CD4-positive, alpha-beta T cell (primary cell): ENCODE measurements around the gene CSPG4. TPM values are rescaled to one million over a fixed set of nuclear protein-coding genes. Genes with fewer than 3 reads are reported as not detected.
A peak's percentile ranks its signal among the peaks of the same experiment; 100 is the strongest.

ENCODE experiments used
- ATAC-seq: fragments of 200-7000 bp; cut with Tn5 transposase; one replicate; pipeline ENCODE4 v1.10.0; 2022; ENCODE audit warnings: mild to moderate bottlenecking; ENCODE audit not compliant: poor library complexity
- CTCF ChIA-PET: fragments of 350-600 bp; sonication (Branson Sonifier 250); formaldehyde crosslinking; loops from one replicate; lab custom pipeline; 2021; ENCODE audit warnings: antibody characterized with exemption, inconsistent platforms; lab: Charles Lee
- POLR2A ChIA-PET: fragments of 350-600 bp; sonication (Branson Sonifier 250); formaldehyde crosslinking; loops from one replicate; lab custom pipeline; 2021; ENCODE audit warnings: antibody characterized with exemption, inconsistent platforms; lab: Charles Lee
- DNase-seq, 14 experiments: peaks; one replicate each; pipeline ENCODE4 v3.0.0-alpha.2; 2013 to 2020; ENCODE audit warnings: mixed read lengths in 2 of 14
- H3K27ac ChIP-seq, 2 donors: one replicate each; pipeline versions ENCODE4 v1.5.1 to v1.7.0; 2013; ENCODE audit warnings: low read length in 2 of 2, low read depth in 1 of 2, mild to moderate bottlenecking in 1 of 2
- H3K27me3 ChIP-seq, 2 experiments: 1 replicate in 1 of 2; 2 replicates in 1 of 2; pipeline versions ENCODE4 v1.6.1 to v1.7.0; 2013; ENCODE audit warnings: low read length in 2 of 2, control low read depth in 1 of 2, mild to moderate bottlenecking in 1 of 2, moderate library complexity in 1 of 2; ENCODE audit not compliant: insufficient read depth in 2 of 2, control insufficient read depth in 1 of 2
- H3K36me3 ChIP-seq: one replicate; pipeline ENCODE4 v1.6.1; 2013; ENCODE audit warnings: low read length, control low read depth; ENCODE audit not compliant: insufficient read depth
- H3K4me1 ChIP-seq: one replicate; pipeline ENCODE4 v1.6.1; 2013; ENCODE audit warnings: low read length, control low read depth; ENCODE audit not compliant: insufficient read depth
- H3K4me3 ChIP-seq: one replicate; pipeline ENCODE4 v1.5.1; 2013; ENCODE audit warnings: mild to moderate bottlenecking, low read length, moderate library complexity
- H3K9me3 ChIP-seq, 2 experiments: 1 replicate in 1 of 2; 2 replicates in 1 of 2; pipeline versions ENCODE4 v1.6.1 to v1.7.0; 2013; ENCODE audit warnings: low read length in 2 of 2, mild to moderate bottlenecking in 2 of 2, control low read depth in 1 of 2, moderate library complexity in 1 of 2; ENCODE audit not compliant: control insufficient read depth in 1 of 2, insufficient read depth in 1 of 2
- H3K27ac Mint-ChIP-seq: one replicate; pipeline ENCODE4 v1.8.0; 2020; ENCODE audit warnings: mixed read lengths
- H3K27me3 Mint-ChIP-seq: one replicate; pipeline ENCODE4 v1.8.0; 2021; ENCODE audit warnings: mixed read lengths
- H3K36me3 Mint-ChIP-seq: one replicate; pipeline ENCODE4 v1.8.0; 2021; ENCODE audit warnings: low read depth, mixed read lengths
- H3K4me1 Mint-ChIP-seq: one replicate; pipeline ENCODE4 v1.8.0; 2021; ENCODE audit warnings: low read depth, mixed read lengths
- H3K4me3 Mint-ChIP-seq: one replicate; pipeline ENCODE4 v1.8.0; 2020; ENCODE audit warnings: mild to moderate bottlenecking, mixed read lengths
- H3K9me3 Mint-ChIP-seq: one replicate; pipeline ENCODE4 v1.8.0; 2020; ENCODE audit warnings: mixed read lengths
- intact Hi-C, 2 experiments: fragments of 100-400 bp; cut with DNase I in 1 of 2; cut with micrococcal nuclease in 1 of 2; formaldehyde crosslinking; loops; one replicate each; pipeline versions ENCODE4 v1.15.1 to v1.9.0; 2023 to 2025; cut with DNase I, micrococcal nuclease
- total RNA-seq, 174 experiments: library from RNA in 2 of 174; stranded (reverse) in 2 of 174; gene quantifications; one replicate each; pipeline ENCODE4 v1.2.3 and lab custom pipeline; 2021 to 2026
- TF ChIP-seq, protein P1 (sequence below): fragments of 200-600 bp; IDR thresholded peaks from one replicate; pipeline ENCODE4 v1.8.0; 2022; ENCODE audit warnings: antibody characterized with exemption, mild to moderate bottlenecking

Gene CSPG4
- total RNA-seq, 2 experiments from 2014 or later: not detected

GRCh38 chr15:75723171-75723846 is 10.7 kb upstream of the CSPG4 start:
- Histone ChIP-seq H3K9me3 (no peaks in the 10 kb centered on the region), H3K27me3 (no peaks in the 10 kb centered on the region), H3K4me3 (no peak overlapping the region), H3K36me3 (no peaks in the 10 kb centered on the region), H3K4me1 (peaks cover 7% of the 10 kb centered on the region), H3K27ac (no peak overlapping the region)
- ATAC-seq (no peak), DNase-seq (peak in 1 of 14 experiments; percentile 4)
- Mint-ChIP-seq H3K4me3 (no peak overlapping the region), H3K9me3 (no peaks in the 10 kb centered on the region), H3K27me3 (peaks cover 6% of the 10 kb centered on the region), H3K36me3 (no peaks in the 10 kb centered on the region), H3K27ac (no peak overlapping the region), H3K4me1 (no peaks in the 10 kb centered on the region)
- intact Hi-C loops: loop anchor here in 1 of 2 experiments (10.0 kb wide), 1 partner anchor 331 kb away; the partner anchor contains the start of gene TMEM266
- ChIA-PET CTCF (interaction anchor here (1.1 kb wide), 1 partner anchor 78 kb away, joined by 3 read pairs; no protein-coding TSS in a partner anchor), POLR2A (no interaction called here)
- TF ChIP-seq, protein P1, sequence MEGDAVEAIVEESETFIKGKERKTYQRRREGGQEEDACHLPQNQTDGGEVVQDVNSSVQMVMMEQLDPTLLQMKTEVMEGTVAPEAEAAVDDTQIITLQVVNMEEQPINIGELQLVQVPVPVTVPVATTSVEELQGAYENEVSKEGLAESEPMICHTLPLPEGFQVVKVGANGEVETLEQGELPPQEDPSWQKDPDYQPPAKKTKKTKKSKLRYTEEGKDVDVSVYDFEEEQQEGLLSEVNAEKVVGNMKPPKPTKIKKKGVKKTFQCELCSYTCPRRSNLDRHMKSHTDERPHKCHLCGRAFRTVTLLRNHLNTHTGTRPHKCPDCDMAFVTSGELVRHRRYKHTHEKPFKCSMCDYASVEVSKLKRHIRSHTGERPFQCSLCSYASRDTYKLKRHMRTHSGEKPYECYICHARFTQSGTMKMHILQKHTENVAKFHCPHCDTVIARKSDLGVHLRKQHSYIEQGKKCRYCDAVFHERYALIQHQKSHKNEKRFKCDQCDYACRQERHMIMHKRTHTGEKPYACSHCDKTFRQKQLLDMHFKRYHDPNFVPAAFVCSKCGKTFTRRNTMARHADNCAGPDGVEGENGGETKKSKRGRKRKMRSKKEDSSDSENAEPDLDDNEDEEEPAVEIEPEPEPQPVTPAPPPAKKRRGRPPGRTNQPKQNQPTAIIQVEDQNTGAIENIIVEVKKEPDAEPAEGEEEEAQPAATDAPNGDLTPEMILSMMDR: no peak

- CTCF ChIA-PET: no interaction called here
- Mint-ChIP-seq H3K4me3 (no peak overlapping the region), H3K4me1 (no peaks in the 10 kb centered on the region), H3K36me3 (no peaks in the 10 kb centered on the region), H3K9me3 (no peaks in the 10 kb centered on the region), H3K27ac (no peak overlapping the region), H3K27me3 (peaks cover 6% of the 10 kb centered on the region)
- Histone ChIP-seq H3K27me3 (no peaks in the 10 kb centered on the region), H3K9me3 (no peaks in the 10 kb centered on the region), H3K4me1 (peaks cover 7% of the 10 kb centered on the region), H3K4me3 (no peak overlapping the region), H3K27ac (no peak overlapping the region), H3K36me3 (no peaks in the 10 kb centered on the region)
- TF ChIP-seq, protein P1: no peak
- DNase-seq (peak in 1 of 14 experiments; percentile 7), ATAC-seq (no peak)
- POLR2A ChIA-PET: no interaction called here
- intact Hi-C loops: loop anchor here in 1 of 2 experiments (10.0 kb wide), 1 partner anchor 333 kb away; the partner anchor contains the start of gene TMEM266
Measured at GRCh38 chr15:75721923-75722870, 9.5 kb upstream of the CSPG4 start.

DNA sequence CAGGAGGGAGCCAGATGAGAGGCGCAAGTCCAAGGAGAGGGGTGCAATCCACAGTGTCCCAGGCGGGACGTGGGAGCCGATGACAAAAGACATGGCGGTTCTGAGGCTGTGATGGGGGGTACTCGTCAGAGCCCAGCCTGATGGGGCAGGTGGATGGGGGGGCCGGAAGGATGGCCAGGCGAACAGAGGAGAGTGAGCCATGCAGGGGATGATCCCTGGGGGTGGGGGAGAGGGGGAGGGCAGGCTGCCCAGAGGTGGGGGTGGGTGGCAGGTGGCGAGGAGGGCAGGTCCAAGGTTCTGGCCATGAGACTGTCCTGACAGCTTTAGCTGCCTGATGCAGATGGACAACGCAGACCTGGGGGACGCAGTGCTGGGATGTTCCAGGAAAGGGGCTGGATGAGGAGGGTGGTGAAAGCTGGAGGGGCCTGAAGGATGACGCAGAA is 8.9 kb upstream of the CSPG4 start:
- H3K4me3 ChIP-seq: no peak overlapping the region
- intact Hi-C loops: loop anchor here in 1 of 2 experiments (10.0 kb wide), 1 partner anchor 333 kb away; the partner anchor contains the start of gene TMEM266
- ChIA-PET POLR2A (no interaction called here), CTCF (no interaction called here)
- H3K27me3 ChIP-seq: no peaks in the 10 kb centered on the region
- peaks cover 6% of the 10 kb centered on the region for H3K27me3 Mint-ChIP-seq
- peaks cover 7% of the 10 kb centered on the region for H3K4me1 ChIP-seq
- no peaks in the 10 kb centered on the region for H3K36me3 ChIP-seq
- no peaks in the 10 kb centered on the region for H3K9me3 Mint-ChIP-seq
- DNase-seq (peak in 1 of 14 experiments; percentile 8), ATAC-seq (no peak)
- H3K27ac ChIP-seq: no peak overlapping the region
- no peaks in the 10 kb centered on the region for H3K4me1 Mint-ChIP-seq
- no peak overlapping the region for H3K27ac Mint-ChIP-seq
- no peak overlapping the region for H3K4me3 Mint-ChIP-seq
- H3K9me3 ChIP-seq: no peaks in the 10 kb centered on the region
- TF ChIP-seq, protein P1: no peak
- no peaks in the 10 kb centered on the region for H3K36me3 Mint-ChIP-seq
